ENCODE results near the gene CERK.

The CERK gene

DNA sequence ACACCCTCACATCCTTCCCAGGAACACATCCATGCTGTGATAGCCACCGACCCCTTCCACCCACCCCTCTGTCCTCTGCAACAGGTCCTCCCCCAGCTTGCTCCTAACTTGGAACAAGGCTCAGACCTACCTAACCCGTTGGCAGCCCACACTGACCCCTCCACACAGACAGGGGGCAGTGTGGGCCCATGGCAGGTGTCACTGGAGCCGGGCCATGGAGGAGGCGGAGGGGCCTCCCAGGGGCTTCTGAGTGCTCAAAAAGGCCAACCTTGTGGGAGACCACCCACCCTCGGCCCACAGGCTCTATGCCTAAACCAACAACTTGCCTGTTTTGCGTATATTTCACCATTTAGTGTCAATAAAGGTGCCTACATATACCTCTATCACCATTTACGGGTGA lies 57.0 kb downstream of the CERK start:
- ChIA-PET POLR2A (no interaction called here), CTCF (interaction anchor here (1.6 to 1.7 kb wide), 2 partner anchors 9 to 80 kb away, joined by 3 to 10 read pairs; no protein-coding TSS in a partner anchor)
- TF ChIP-seq, protein P1, sequence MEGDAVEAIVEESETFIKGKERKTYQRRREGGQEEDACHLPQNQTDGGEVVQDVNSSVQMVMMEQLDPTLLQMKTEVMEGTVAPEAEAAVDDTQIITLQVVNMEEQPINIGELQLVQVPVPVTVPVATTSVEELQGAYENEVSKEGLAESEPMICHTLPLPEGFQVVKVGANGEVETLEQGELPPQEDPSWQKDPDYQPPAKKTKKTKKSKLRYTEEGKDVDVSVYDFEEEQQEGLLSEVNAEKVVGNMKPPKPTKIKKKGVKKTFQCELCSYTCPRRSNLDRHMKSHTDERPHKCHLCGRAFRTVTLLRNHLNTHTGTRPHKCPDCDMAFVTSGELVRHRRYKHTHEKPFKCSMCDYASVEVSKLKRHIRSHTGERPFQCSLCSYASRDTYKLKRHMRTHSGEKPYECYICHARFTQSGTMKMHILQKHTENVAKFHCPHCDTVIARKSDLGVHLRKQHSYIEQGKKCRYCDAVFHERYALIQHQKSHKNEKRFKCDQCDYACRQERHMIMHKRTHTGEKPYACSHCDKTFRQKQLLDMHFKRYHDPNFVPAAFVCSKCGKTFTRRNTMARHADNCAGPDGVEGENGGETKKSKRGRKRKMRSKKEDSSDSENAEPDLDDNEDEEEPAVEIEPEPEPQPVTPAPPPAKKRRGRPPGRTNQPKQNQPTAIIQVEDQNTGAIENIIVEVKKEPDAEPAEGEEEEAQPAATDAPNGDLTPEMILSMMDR (IDR thresholded peaks at IDR 0.05; ENCODE audit: control extremely low read depth, extremely low read depth, low read depth, missing control alignments): peak; percentile 26
- peak; percentile 67 for DNase-seq (ENCODE audit: extremely low spot score)

DNA sequence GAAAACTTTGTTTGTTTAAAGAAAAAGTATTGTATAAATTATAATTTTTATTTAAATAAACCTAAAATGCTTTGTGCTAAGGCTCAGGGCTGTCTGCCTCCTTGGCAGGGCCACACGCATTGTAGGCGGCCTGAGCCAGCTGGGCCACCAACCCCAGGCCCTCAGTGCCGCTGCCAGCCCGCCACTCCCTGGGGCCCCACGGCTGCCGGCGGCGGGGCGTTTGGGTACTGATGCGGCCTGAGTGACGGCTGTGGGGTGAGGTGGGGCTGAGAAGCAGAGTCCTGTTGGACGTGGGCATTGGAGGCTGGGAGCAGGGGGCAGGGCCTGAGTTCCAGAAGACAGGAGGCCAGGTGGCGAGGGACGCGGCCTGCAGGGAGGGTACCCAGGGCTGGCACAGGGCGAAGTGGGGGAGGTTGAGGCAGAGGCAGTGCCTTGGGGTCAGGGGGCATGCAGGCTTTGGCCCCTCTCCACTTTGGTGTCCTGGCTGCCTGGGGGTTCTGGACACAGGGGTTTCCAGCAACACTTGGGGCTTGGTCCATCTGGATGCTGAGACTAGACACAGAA lies 58.3 kb downstream of the CERK start:
- TF ChIP-seq, protein P1 (IDR thresholded peaks at IDR 0.05; ENCODE audit: control extremely low read depth, extremely low read depth, low read depth, missing control alignments): no peak
- ChIA-PET POLR2A (no interaction called here), CTCF (no interaction called here)
- no peak for DNase-seq (ENCODE audit: extremely low spot score)

DNA sequence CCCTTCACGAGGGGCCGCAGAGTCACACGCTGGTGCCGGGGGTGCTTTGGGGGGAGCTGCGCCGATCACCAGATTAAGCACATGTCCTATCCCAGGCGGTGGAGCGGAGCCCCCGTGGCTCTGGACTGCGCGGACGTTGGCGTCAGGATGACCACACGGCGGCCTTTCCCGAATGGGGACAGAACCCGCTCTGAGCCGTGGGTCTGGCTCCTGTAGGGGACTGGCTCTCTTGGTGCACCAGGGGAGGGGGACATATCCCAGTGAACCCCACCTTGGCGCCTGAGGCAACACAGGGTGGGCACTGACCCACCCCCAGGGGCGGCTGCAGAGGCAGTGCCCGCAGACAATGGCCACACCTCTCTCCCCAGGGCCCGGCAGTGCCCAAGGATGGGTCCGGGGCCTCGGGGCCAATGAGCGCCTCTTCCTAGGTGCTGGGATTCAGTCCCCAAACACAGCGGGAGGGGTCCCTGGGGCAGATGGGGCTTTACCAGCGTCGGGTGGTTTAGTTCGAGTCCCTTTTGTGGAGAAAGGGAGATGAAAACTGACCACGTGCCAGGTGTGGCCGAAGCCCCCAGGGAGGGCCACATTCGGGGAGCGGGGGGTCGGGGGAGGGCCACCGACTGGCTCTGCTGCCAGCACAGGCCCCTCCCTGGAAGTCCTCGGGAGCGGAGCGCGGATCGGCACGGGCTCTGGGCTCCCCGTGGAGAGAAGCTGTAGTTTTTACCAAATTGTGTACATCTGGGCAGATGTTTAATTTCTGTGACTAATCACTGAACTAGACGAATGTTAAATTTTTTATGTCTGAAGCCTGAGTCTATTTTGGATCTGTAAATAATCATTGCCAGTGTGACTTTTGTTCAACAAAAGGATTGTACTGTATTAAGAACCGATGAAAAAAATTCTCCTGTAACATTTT lies 59.0 kb downstream of the CERK start:
- ChIA-PET POLR2A (no interaction called here), CTCF (interaction anchor here (1.1 kb wide), 1 partner anchor 115 kb away, joined by 4 read pairs; no protein-coding TSS in a partner anchor)

DNA sequence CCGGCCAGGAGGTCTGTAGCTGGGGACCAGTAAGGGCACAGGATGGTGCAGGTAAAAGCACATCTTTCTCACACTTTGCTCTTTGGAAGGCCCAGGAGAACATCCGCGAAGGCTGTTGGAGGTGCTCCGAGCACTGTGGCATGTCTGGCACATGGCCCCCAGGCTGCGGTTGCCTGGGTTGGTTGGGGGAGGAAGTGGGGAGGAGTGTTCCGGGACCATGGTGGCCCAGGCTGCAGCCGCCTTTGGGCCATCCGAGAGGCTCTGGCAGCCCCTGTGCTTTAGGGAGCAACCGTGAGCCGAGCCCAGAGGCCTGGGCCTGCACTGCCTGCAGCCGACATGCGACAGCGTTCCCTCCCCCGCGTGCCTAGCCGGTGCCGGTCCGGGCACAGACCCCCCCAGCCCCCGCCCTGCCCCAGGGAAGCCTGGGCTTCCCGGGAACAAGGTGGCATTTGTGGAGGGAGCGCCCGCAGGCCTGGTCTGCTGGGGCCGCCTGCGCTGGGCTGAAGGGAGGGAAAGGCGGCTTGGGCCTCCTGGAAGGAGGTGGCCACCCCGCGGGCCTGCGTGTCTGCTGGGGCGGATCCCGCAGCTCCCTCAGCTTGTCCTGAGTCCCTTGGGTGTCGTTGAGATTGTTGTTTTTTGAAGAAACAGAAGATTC lies 59.9 kb downstream of the CERK start:
- TF ChIP-seq, protein P1 (IDR thresholded peaks at IDR 0.05; ENCODE audit: control extremely low read depth, extremely low read depth, low read depth, missing control alignments): no peak
- POLR2A ChIA-PET: no interaction called here
- no peak for DNase-seq (ENCODE audit: extremely low spot score)
- CTCF ChIA-PET: interaction anchor here (1.1 kb wide), 1 partner anchor 114 kb away, joined by 4 read pairs; no protein-coding TSS in a partner anchor

More for the DNA sequence above, 59.0 kb downstream of the CERK start:
- TF ChIP-seq, protein P1 (IDR thresholded peaks at IDR 0.05; ENCODE audit: control extremely low read depth, extremely low read depth, low read depth, missing control alignments): no peak
- no peak for DNase-seq (ENCODE audit: extremely low spot score)

DNA sequence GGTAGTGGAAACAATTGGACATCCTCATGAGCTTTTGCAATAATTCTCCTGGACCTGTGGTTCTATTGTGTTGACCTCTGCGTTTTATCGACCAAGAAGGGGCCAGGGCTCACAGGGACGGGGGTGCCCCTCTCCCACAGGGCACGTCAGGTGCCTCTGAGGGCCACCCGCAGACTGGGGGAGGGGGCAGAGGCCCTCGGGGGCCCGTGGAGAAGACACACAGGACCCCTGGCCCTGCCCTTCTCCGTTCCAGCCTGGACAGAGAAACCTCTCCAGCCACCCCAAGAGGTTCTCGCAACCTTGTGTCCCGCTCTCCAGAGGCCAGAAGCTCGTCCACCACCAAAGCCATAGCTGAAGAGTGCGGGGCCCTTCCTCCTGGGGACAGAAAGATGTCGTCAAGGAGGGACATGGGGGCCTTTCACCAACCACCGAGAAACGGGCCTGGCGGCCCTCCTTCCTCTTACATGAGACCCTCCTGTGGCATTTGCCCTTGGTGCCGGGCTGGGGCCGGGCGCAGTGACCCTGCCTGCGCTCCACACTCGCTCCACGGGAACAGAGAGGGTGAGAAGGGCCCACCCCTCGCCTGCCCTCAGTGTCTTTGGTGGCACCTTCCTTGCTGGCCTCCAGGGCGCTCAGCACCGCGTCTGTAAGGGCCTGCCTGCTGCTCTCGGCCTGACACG lies 60.6 kb downstream of the CERK start:
- DNase-seq (ENCODE audit: extremely low spot score): no peak
- CTCF ChIA-PET: interaction anchor here (1.1 kb wide), 1 partner anchor 114 kb away, joined by 4 read pairs; no protein-coding TSS in a partner anchor
- POLR2A ChIA-PET: no interaction called here
- TF ChIP-seq, protein P1 (IDR thresholded peaks at IDR 0.05; ENCODE audit: control extremely low read depth, extremely low read depth, low read depth, missing control alignments): no peak

DNA sequence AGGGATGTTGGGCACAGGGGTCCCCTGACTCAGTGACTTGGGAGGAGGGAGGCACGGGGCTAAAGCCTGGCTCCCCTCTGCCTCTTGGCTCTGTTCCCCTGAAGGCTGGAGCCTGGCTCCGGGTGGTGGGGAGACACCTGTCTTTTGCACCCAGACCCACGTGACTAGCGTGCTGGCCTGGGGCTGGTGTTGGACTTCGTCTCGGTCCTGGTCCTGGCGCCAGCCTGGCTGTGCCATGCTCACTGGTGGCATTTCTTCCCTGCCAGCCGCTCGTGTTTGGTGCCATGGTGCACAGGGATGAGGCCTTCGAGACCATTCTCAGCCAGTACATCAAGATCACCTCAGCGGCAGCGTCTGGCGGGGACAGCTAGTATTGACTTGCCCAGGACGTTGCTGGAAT lies 61.2 kb downstream of the CERK start:
- no peak for DNase-seq (ENCODE audit: extremely low spot score)
- TF ChIP-seq, protein P1 (IDR thresholded peaks at IDR 0.05; ENCODE audit: control extremely low read depth, extremely low read depth, low read depth, missing control alignments): no peak
- ChIA-PET CTCF (no interaction called here), POLR2A (no interaction called here)
